Stimulated activated naive CD8-positive, alpha-beta T cell treated with anti-CD3 and anti-CD28 coated beads, Interleukin-15, Interleukin-2, amounts not matched to agents 100 U/mL and 50 U/mL, for 24 hours (primary cell): ENCODE data around the gene GRID1.
"Not testable (repeated sequence)": the region's sequence is repeated elsewhere in the genome, so short reads cannot be mapped to it uniquely, and the experiment has no call there.

ENCODE experiments used
- ATAC-seq: fragments of 150-1000 bp; cut with Tn5 transposase; one replicate; pipeline ENCODE4 v1.10.0; 2021
- DNase-seq: peaks from one replicate; pipeline ENCODE4 v3.0.0; 2021

Gene GRID1

DNA sequence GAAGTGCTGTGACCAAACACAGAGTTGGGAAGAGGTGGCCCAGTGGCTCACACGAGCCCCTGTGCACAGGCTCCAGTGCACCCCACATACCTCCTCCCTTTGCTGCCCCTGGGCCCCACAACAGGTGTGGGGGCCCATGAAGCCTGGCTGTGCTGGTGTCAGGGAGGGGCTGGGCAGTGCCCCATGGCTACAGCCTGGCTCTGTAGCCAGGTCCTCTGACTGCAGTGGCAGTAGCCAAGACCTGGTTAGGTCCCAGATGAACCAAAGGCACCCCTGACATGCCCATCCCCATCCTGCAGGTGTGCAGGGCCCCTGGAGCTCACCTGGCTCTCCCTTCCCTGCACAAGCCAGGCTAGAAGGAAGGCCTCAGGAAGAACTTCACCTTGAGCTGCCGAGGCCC, 176.3 kb downstream of the GRID1 start:
- ATAC-seq: no peak
- no peak for DNase-seq

- DNase-seq (no peak), ATAC-seq (no peak)
Measured at GRCh38 chr10:86189891-86190290, 176.7 kb downstream of the GRID1 start.

GRCh38 chr10:86188796-86189558, 177.6 kb downstream of the GRID1 start:
- DNase-seq (no peak), ATAC-seq (no peak)

DNA sequence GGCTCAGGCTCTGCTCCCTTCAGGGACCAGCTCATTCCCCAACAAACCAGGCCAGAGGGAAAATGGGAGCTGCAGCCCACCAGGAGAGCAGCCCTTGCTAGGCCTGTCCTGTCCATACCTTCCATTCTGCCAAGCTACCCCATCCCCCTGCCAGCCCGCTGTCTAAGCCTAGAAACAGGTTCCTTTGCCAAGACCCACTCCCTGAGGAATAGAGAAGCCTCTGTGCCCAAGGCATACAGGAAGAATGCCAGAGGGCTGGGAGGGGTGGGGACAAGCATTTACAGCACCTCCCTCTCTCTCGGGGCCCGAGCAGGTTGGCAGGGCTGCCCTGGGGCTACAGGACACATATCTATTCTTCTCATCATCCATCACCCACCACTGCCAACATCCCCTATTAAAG, 178.3 kb downstream of the GRID1 start:
- no peak for DNase-seq
- ATAC-seq: no peak

- DNase-seq (no peak), ATAC-seq (no peak)
Measured at GRCh38 chr10:86187499-86188239, 178.9 kb downstream of the GRID1 start.

DNA sequence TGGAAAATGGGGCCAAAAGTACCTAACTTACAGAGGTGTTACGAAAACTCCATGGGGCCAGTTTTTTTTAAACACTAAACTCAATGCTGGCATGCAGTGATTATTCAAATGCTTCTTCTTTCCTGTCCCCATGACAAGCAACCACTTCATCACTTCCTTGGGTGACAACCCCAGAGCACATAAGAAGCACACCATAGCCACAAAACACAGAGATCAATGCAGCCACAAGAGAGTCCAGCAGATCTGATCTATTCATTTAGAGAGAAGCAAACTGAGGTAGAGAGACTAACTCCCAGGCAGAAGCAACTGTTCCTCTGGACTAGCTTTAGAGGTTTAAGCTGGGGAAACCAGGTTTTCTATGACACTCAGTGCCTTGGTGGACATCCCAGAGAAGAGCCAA, 180.0 kb downstream of the GRID1 start:
- DNase-seq (no peak), ATAC-seq (no peak)

DNA sequence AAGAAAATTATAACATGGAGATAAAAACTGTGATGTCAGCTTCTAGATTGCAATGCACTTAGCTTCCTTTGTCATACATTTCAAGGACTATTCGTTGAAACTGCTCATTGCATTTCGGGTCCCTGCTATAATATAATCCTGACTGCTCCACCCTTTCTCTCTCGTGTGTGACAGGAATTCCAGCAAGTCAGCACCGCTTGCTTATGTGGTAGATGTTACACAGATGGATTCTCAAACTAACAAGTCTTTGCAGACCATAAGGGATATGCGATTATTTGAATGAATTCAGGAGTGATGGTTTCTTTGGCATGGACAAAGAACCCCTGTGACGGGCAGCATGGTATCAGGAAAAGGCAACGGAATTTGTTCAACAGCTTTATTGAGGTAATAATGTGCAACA, 184.0 kb downstream of the GRID1 start:
- ATAC-seq: no peak
- DNase-seq: no peak

GRCh38 chr10:86182150-86182549, 184.4 kb downstream of the GRID1 start:
- ATAC-seq (no peak), DNase-seq (no peak)

- DNase-seq (no peak), ATAC-seq (no peak)
Measured at GRCh38 chr10:86180861-86181260, 185.7 kb downstream of the GRID1 start.

DNA sequence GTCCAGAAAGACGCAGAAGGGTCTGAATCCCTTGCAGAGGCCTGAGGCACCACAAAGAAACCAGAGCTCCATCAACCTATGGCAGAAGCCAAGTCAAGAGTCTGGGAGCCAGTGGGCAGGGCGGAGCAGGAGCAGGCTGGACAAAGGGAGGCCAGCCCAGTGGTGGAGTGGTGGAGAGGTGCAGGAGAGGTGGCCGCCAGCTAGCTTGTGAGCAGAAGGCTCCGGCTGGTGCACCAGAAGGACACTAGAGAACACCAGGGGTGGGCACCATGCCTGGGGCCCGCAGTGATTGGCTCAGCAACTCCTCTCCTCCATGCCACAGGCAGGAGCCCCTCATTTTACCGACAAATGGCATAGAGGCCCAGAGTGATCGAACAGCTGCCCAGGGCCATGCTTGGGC, 186.6 kb downstream of the GRID1 start:
- DNase-seq: no peak

DNA sequence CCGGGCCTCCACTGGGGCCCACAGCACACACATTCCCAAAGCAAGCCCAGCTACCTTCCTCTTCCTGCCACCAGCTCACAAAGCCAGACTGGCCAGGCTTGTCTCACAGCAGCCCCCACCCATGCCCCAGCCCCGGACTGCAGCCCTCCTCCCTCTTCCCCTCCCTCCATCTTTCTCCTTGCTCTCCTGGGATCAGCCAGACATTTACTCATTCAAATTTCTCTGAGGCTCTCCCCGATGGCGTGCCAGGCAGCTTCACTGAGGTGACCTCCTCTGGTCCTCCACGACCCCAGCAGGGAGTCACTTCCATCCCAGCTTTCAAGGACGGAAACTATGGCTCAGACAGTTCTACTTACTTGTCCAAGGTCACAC, 187.5 kb downstream of the GRID1 start:
- ATAC-seq (no peak), DNase-seq (no peak)

More for the DNA sequence above, 186.6 kb downstream of the GRID1 start:
- ATAC-seq: no peak

- no peak for ATAC-seq
Measured at GRCh38 chr10:86178401-86179152, 188.0 kb downstream of the GRID1 start.

GRCh38 chr10:86177537-86178155, 188.9 kb downstream of the GRID1 start:
- DNase-seq (no peak), ATAC-seq (no peak)

More at GRCh38 chr10:86178401-86179152, 188.0 kb downstream of the GRID1 start:
- DNase-seq: no peak

- DNase-seq (no peak), ATAC-seq (no peak)
Measured at GRCh38 chr10:86176850-86177536, 189.6 kb downstream of the GRID1 start.

DNA sequence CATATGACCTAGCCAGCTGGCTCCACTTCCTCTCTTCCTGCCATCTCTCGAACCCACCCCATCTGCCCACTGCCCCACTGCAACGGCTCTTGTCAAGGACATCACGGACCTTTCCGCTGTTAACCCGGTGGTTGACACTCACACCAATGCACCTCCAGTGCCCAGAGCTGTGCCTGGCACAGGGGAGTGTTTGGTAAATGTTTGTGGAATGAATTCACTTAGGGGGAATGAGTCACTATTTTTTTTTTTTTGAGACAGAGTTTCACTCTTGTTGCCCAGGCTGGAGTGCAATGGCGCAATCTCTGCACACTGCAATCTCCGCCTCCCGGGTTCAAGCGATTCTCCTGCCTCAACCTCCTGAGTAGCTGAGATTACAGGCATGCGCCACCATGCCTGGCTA, 191.1 kb downstream of the GRID1 start:
- not testable (repeated sequence) for ATAC-seq, DNase-seq

GRCh38 chr10:86172301-86172700, 194.3 kb downstream of the GRID1 start:
- DNase-seq (no peak), ATAC-seq (no peak)

GRCh38 chr10:86170255-86171108, 196.1 kb downstream of the GRID1 start:
- no peak for DNase-seq
- ATAC-seq: no peak

DNA sequence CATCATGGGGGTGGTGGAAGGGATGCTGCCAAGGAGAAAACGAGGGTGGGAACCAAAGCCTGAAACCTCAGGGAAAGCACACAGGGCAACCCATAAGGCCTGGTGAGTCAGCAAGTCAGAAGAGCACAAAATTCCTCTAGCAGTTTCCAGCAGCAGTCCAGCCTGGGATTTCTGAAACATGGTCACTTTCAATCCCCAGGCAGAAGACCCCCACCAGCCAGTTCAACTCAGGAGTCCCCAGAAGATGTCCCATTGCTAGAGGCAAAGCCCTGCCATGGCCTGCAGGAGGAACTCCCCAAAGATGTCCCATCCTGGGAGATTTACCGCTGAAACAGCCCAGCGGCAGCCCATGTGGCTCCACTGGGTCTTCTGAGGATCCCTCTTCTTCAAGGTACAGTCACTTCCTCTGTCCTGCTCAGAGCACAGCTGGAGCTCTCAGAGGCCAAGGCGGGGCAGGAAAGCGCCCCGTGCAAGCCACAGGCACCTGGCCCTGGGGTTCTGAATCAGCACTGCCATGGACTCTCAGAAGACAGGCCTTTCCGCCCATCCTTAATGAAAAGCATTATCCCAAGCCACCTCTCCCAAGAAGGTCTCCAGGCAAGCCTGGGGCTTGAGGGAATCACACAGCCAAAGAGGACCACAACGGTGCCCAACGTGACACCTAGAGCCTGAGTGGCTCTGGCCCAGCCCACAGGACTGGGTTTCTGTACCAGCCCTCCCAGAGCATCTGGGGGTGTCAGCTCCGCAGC, 196.9 kb downstream of the GRID1 start:
- ATAC-seq (no peak), DNase-seq (no peak)

GRCh38 chr10:86169066-86169465, 197.5 kb downstream of the GRID1 start:
- no peak for ATAC-seq

DNA sequence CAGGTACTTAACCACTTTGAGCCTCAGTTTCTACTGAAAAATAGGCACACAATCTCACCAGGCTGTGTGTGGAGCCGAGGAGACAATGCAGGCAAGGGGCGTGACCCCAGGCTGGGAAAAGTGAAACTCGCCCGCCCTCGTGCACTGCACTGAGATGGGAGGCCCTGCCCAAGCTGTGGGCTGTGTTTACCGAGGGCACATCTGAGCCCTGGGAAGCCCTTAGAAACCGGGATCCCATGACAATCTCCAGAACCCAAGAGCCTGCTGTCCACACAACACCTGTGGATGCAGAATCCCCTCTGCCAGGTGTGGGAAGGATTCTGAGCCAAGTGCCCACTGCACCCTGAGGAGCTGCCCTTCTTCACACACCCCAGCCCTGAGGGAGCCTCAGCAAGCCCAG, 198.3 kb downstream of the GRID1 start:
- no peak for ATAC-seq
- no peak for DNase-seq

More at GRCh38 chr10:86169066-86169465, 197.5 kb downstream of the GRID1 start:
- DNase-seq: no peak
